Effector CD4-positive, alpha-beta T cell (primary cell): ENCODE measurements around the gene RNASEH2B.

Experiments
- DNase-seq: peaks from one replicate; pipeline ENCODE4 v3.0.0-alpha.2; 2020

RNASEH2B gene

GRCh38 chr13:51000061-51000460 lies 90.5 kb downstream of the RNASEH2B start:
- DNase-seq: no peak

- no peak for DNase-seq
Measured at GRCh38 chr13:51000571-51001260, 91.1 kb downstream of the RNASEH2B start.

GRCh38 chr13:51001335-51001734 lies 91.7 kb downstream of the RNASEH2B start:
- DNase-seq: no peak

- DNase-seq: no peak
Measured at GRCh38 chr13:51002736-51003135, 93.1 kb downstream of the RNASEH2B start.

GRCh38 chr13:51003642-51004041 lies 94.1 kb downstream of the RNASEH2B start:
- DNase-seq: no peak

GRCh38 chr13:51004111-51004865 lies 94.7 kb downstream of the RNASEH2B start:
- DNase-seq: no peak

GRCh38 chr13:51004918-51005460 lies 95.4 kb downstream of the RNASEH2B start:
- no peak for DNase-seq

- DNase-seq: no peak
Measured at GRCh38 chr13:51005566-51005965, 96.0 kb downstream of the RNASEH2B start.
